ENCODE data around the gene PDF. TPM values are rescaled to one million over a fixed set of nuclear protein-coding genes. Genes with fewer than 3 reads are reported as not detected.

The PDF gene
- total RNA-seq, 1 experiment from 2014 or later = 23.1 TPM

DNA sequence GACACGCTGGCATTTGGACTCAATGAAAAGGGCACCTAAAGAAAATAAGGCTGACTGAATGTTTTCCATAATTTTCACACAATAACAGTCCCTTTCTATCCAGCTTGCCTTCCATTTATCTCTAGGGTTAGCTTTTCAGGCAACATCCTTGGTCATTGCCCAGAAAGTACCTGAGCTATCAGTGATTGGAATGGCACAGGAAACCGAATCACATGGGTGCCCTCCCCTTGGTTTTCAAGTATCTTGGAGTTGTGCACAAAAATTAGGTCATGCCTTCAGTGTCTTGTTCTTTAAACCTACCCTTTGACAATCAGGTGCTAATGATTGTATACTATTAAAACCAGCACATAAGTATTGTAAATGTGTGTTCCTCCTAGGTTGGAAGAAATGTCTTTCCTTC is 22.5 kb downstream of the PDF start:
- no peak overlapping the region for H3K4me3 ChIP-seq (ENCODE audit: low read depth in 2 of 2, low read length in 2 of 2)
- no peak for ATAC-seq

DNA sequence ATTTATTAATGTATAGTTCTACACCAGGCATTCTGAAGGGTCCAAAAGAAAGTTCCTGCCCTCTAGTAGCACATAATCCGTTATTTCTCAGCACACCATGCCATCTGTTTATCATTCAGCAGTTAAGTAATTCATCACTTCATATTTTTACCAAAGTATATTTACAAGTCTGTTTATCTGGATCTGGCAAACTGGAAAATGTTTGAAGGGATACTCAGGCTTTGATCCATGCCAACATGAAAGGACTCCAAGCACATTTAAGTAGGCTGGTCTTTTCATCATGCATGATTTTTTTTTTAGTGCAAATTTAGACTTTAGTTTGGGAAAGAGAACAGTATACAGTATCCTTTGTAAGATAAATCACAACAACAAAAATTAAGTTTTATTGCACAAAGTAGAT is 23.3 kb downstream of the PDF start:
- no peak for TF ChIP-seq TCF7L2 (IDR thresholded peaks at IDR 0.05; ENCODE audit: low read depth, low read length)
- no peak for TF ChIP-seq SIN3A (IDR thresholded peaks at IDR 0.05; ENCODE audit: borderline replicate concordance, insufficient read depth, low read depth, low read length)
- TF ChIP-seq POLR2AphosphoS5 (IDR thresholded peaks at IDR 0.05; ENCODE audit: low read depth, low read length) = no peak
- TF ChIP-seq REST (IDR thresholded peaks at IDR 0.05; ENCODE audit: insufficient read depth in 1 of 2, low read depth in 2 of 2, low read length in 1 of 2) = no peak
- no peak for TF ChIP-seq CTCF (IDR thresholded peaks at IDR 0.05)
- in situ Hi-C loops (cut with HindIII; ENCODE audit: low pct_unique_long_range_greater_than_20kb, low sequenced_read_pairs) = no loop called here
- intact Hi-C loops (cut with micrococcal nuclease; ENCODE audit: unreplicated experiment) = no loop called here
- Histone ChIP-seq H3K9me3 (ENCODE audit: control insufficient read depth, insufficient read depth, low read depth, low read length) (no peaks in the 10 kb centered on the region), H3K4me3 (ENCODE audit: low read depth in 2 of 2, low read length in 2 of 2) (no peak overlapping the region), H3K27ac (ENCODE audit: low read length) (no peak overlapping the region), H3K4me1 (ENCODE audit: control insufficient read depth, insufficient read depth, low read length) (no peaks in the 10 kb centered on the region), H3K36me3 (ENCODE audit: control insufficient read depth, insufficient read depth, low read length) (peaks cover 4% of the 10 kb centered on the region), H3K27me3 (ENCODE audit: control insufficient read depth, insufficient read depth, low read length) (no peaks in the 10 kb centered on the region)
- BruUV-seq (replicated peaks) = no TSS peak
- ChIA-PET POLR2A (no interaction called here), CTCF (no interaction called here)
- no peak for ATAC-seq
- no peak for DNase-seq (ENCODE audit: low read depth, low spot score)

More for the DNA sequence above, 22.5 kb downstream of the PDF start:
- peaks cover 4% of the 10 kb centered on the region for H3K36me3 ChIP-seq (ENCODE audit: control insufficient read depth, insufficient read depth, low read length)
- in situ Hi-C loops (cut with HindIII; ENCODE audit: low pct_unique_long_range_greater_than_20kb, low sequenced_read_pairs) (no loop called here), intact Hi-C loops (cut with micrococcal nuclease; ENCODE audit: unreplicated experiment) (no loop called here)
- H3K27ac ChIP-seq (ENCODE audit: low read length) = no peak overlapping the region
- ChIA-PET POLR2A (no interaction called here), CTCF (no interaction called here)
- TF ChIP-seq POLR2AphosphoS5 (IDR thresholded peaks at IDR 0.05; ENCODE audit: low read depth, low read length) (no peak), TCF7L2 (IDR thresholded peaks at IDR 0.05; ENCODE audit: low read depth, low read length) (no peak), CTCF (IDR thresholded peaks at IDR 0.05) (no peak), REST (IDR thresholded peaks at IDR 0.05; ENCODE audit: insufficient read depth in 1 of 2, low read depth in 2 of 2, low read length in 1 of 2) (no peak), SIN3A (IDR thresholded peaks at IDR 0.05; ENCODE audit: borderline replicate concordance, insufficient read depth, low read depth, low read length) (no peak)
- no peaks in the 10 kb centered on the region for H3K27me3 ChIP-seq (ENCODE audit: control insufficient read depth, insufficient read depth, low read length)
- BruUV-seq (replicated peaks) = no TSS peak
- H3K9me3 ChIP-seq (ENCODE audit: control insufficient read depth, insufficient read depth, low read depth, low read length) = no peaks in the 10 kb centered on the region
- DNase-seq (ENCODE audit: low read depth, low spot score) = no peak
- H3K4me1 ChIP-seq (ENCODE audit: control insufficient read depth, insufficient read depth, low read length) = no peaks in the 10 kb centered on the region

Data from Panc1 (cell line).